Kidney epithelial cell (primary cell): ENCODE data around the gene LNP1. TPM values are rescaled to one million over a fixed set of nuclear protein-coding genes. Genes with fewer than 3 reads are reported as not detected.
"Not testable (repeated sequence)": the region's sequence is repeated elsewhere in the genome, so short reads cannot be mapped to it uniquely, and the experiment has no call there.

Experiments used
- DNase-seq: peaks from one replicate; pipeline ENCODE4 v3.0.0-alpha.2; 2010; ENCODE audit warnings: low read depth
- H3K27me3 ChIP-seq: 2 replicates; pipeline ENCODE4 v1.6.0; 2011; ENCODE audit warnings: low read length; ENCODE audit not compliant: control insufficient read depth, insufficient read depth
- H3K36me3 ChIP-seq: 2 replicates; pipeline ENCODE4 v1.5.1; 2011; ENCODE audit warnings: low read length; ENCODE audit not compliant: control insufficient read depth, insufficient read depth
- H3K4me3 ChIP-seq: 2 replicates; pipeline ENCODE4 v1.5.1; 2011; ENCODE audit warnings: low read depth, mild to moderate bottlenecking, control low read depth, low read length
- CTCF ChIP-seq: IDR thresholded peaks from 2 replicates; pipeline ENCODE4 v1.5.1; 2011; ENCODE audit warnings: mild to moderate bottlenecking, moderate library complexity, low read length, control low read depth, inconsistent platforms; ENCODE audit not compliant: insufficient read depth, poor library complexity, severe bottlenecking
- total RNA-seq: library from RNA; depleted of rRNA; stranded (reverse); fragments of >200 nt; gene quantifications from 2 replicates; pipeline ENCODE4 v1.2.3, GENCODE V29; 2015

LNP1 gene
- total RNA-seq, 1 donor from 2014 or later, result 1.6 TPM

- H3K36me3 ChIP-seq, result no peaks in the 10 kb centered on the region
- H3K27me3 ChIP-seq, result no peaks in the 10 kb centered on the region
- TF ChIP-seq CTCF, result no peak
- DNase-seq, result no peak
- no peak overlapping the region for H3K4me3 ChIP-seq
Measured at GRCh38 chr3:100438623-100438974, 37.3 kb downstream of the LNP1 start.

GRCh38 chr3:100440895-100441294 is 39.6 kb downstream of the LNP1 start:
- Histone ChIP-seq H3K27me3 (no peaks in the 10 kb centered on the region), H3K36me3 (no peaks in the 10 kb centered on the region), H3K4me3 (no peak overlapping the region)
- DNase-seq, result no peak
- TF ChIP-seq CTCF, result no peak

GRCh38 chr3:100443690-100444089 is 42.4 kb downstream of the LNP1 start:
- H3K36me3 ChIP-seq, result no peaks in the 10 kb centered on the region
- H3K27me3 ChIP-seq, result no peaks in the 10 kb centered on the region
- no peak overlapping the region for H3K4me3 ChIP-seq
- no peak for TF ChIP-seq CTCF
- DNase-seq, result no peak

GRCh38 chr3:100447067-100447466 is 45.7 kb downstream of the LNP1 start:
- not testable (repeated sequence) for H3K4me3 ChIP-seq, DNase-seq, H3K36me3 ChIP-seq, H3K27me3 ChIP-seq

GRCh38 chr3:100448079-100448478 is 46.7 kb downstream of the LNP1 start:
- TF ChIP-seq CTCF, result no peak
- Histone ChIP-seq H3K27me3 (no peaks in the 10 kb centered on the region), H3K36me3 (no peaks in the 10 kb centered on the region), H3K4me3 (no peak overlapping the region)
- no peak for DNase-seq

- Histone ChIP-seq H3K27me3 (no peaks in the 10 kb centered on the region), H3K4me3 (no peak overlapping the region), H3K36me3 (no peaks in the 10 kb centered on the region)
- no peak for DNase-seq
- TF ChIP-seq CTCF, result no peak
Measured at GRCh38 chr3:100449214-100449613, 47.9 kb downstream of the LNP1 start.

- H3K36me3 ChIP-seq, result no peaks in the 10 kb centered on the region
- no peak for DNase-seq
- no peaks in the 10 kb centered on the region for H3K27me3 ChIP-seq
- H3K4me3 ChIP-seq, result no peak overlapping the region
- no peak for TF ChIP-seq CTCF
Measured at GRCh38 chr3:100454677-100455076, 53.3 kb downstream of the LNP1 start.
